Measurements from ENCODE around the gene HJURP.

Gene HJURP

GRCh38 chr2:233789554-233789953 is 64.8 kb downstream of the HJURP start:
- no peak for DNase-seq

Measured in NCI-H2107 (cell line).